GM23248 (cell line): Measurements from ENCODE around the gene C1orf21. TPM values are rescaled to one million over a fixed set of nuclear protein-coding genes. Genes with fewer than 3 reads are reported as not detected.
A peak's percentile ranks its signal among the peaks of the same experiment; 100 is the strongest.

Source experiments
- DNase-seq: peaks from one replicate; pipeline ENCODE4 v3.0.0-alpha.2; 2015
- H2AFZ ChIP-seq: fragments of 200-600 bp; sonication (generic); 2 replicates; pipeline ENCODE4 v1.6.1; 2016; ENCODE audit warnings: antibody characterized with exemption
- H3F3A ChIP-seq: fragments of 200-600 bp; sonication (generic); 2 replicates; pipeline ENCODE4 v1.6.1; 2016; ENCODE audit warnings: mild to moderate bottlenecking, antibody characterized with exemption, mixed run types; ENCODE audit not compliant: insufficient read depth
- H3K27ac ChIP-seq: fragments of 200-600 bp; sonication (generic); 2 replicates; pipeline ENCODE4 v1.5.1; 2016; ENCODE audit warnings: mild to moderate bottlenecking
- H3K27me3 ChIP-seq: fragments of 200-600 bp; sonication (generic); replicated peaks from 2 replicates; pipeline ENCODE4 v1.6.1; 2016; ENCODE audit warnings: mild to moderate bottlenecking; ENCODE audit not compliant: insufficient read depth
- H3K36me3 ChIP-seq: fragments of 200-600 bp; sonication (generic); 2 replicates; pipeline ENCODE4 v1.6.1; 2016; ENCODE audit warnings: low read depth, mild to moderate bottlenecking
- H3K4me1 ChIP-seq: fragments of 200-600 bp; sonication (generic); 2 replicates; pipeline ENCODE4 v1.6.1; 2016; ENCODE audit warnings: mild to moderate bottlenecking; ENCODE audit not compliant: insufficient read depth
- H3K4me2 ChIP-seq: fragments of 200-600 bp; sonication (generic); one replicate; pipeline ENCODE4 v1.6.1; 2016; ENCODE audit warnings: mild to moderate bottlenecking; ENCODE audit not compliant: unreplicated experiment
- H3K4me3 ChIP-seq: fragments of 200-600 bp; sonication (generic); 2 replicates; pipeline ENCODE4 v1.5.1; 2016; ENCODE audit warnings: mild to moderate bottlenecking
- H3K79me2 ChIP-seq: fragments of 200-600 bp; sonication (generic); 2 replicates; pipeline ENCODE4 v1.6.1; 2016; ENCODE audit warnings: mild to moderate bottlenecking; ENCODE audit not compliant: insufficient read depth
- H3K9ac ChIP-seq: fragments of 200-600 bp; sonication (generic); 2 replicates; pipeline ENCODE4 v1.6.1; 2016; ENCODE audit warnings: mild to moderate bottlenecking
- H3K9me2 ChIP-seq: fragments of 200-600 bp; sonication (generic); 2 replicates; pipeline ENCODE4 v1.6.1; 2016; ENCODE audit warnings: mixed run types, mild to moderate bottlenecking, moderate library complexity; ENCODE audit not compliant: insufficient read depth
- H3K9me3 ChIP-seq: fragments of 200-600 bp; sonication (generic); one replicate; pipeline ENCODE4 v1.6.1; 2017; ENCODE audit warnings: low read depth
- H4K20me1 ChIP-seq: fragments of 200-600 bp; sonication (generic); 2 replicates; pipeline ENCODE4 v1.6.0; 2016; ENCODE audit not compliant: insufficient read depth
- EZH2 ChIP-seq: fragments of 200-600 bp; sonication (generic); IDR thresholded peaks from 2 replicates; pipeline ENCODE4 v1.6.1; 2018; ENCODE audit warnings: antibody characterized with exemption, mild to moderate bottlenecking; ENCODE audit not compliant: insufficient read depth, poor library complexity, severe bottlenecking
- EZH2phosphoT487 ChIP-seq: fragments of 200-600 bp; sonication (generic); IDR thresholded peaks from 2 replicates; pipeline ENCODE4 v1.6.1; 2018; ENCODE audit warnings: antibody characterized with exemption, moderate library complexity, mild to moderate bottlenecking, low read depth; ENCODE audit not compliant: insufficient read depth
- WGBS, 2 experiments: methylation state at CpG; one replicate each; pipeline ENCODE4 v1.1.6; 2015 to 2017; ENCODE audit warnings: low lambda C conversion rate in 2 of 2, low coverage in 1 of 2; ENCODE audit errors: missing lambda C conversion rate in 2 of 2; 5-methylcytosine and 5-hydroxymethylcytosine counted together
- in situ Hi-C: fragments of 300-500 bp; cut with MboI; formaldehyde crosslinking; loops from 2 replicates; pipeline ENCODE4 v1.15.0; 2020
- polyA plus RNA-seq: library from polyadenylated mRNA; unstranded; fragments of >200 nt; fragmentation: Nextera tagmentation; extraction: Ambion mirVana; gene quantifications from 2 replicates; pipeline ENCODE4 v1.2.1, GENCODE V29; 2016
- total RNA-seq: library from RNA; depleted of rRNA; stranded (reverse); fragments of >200 nt; shearing (Covaris generic); gene quantifications from 2 replicates; pipeline ENCODE4 v1.2.3, GENCODE V29; 2014

Gene C1orf21
- total and polyA plus RNA-seq, 2 experiments from 2014 or later, result 16.7 to 20.0 TPM

DNA sequence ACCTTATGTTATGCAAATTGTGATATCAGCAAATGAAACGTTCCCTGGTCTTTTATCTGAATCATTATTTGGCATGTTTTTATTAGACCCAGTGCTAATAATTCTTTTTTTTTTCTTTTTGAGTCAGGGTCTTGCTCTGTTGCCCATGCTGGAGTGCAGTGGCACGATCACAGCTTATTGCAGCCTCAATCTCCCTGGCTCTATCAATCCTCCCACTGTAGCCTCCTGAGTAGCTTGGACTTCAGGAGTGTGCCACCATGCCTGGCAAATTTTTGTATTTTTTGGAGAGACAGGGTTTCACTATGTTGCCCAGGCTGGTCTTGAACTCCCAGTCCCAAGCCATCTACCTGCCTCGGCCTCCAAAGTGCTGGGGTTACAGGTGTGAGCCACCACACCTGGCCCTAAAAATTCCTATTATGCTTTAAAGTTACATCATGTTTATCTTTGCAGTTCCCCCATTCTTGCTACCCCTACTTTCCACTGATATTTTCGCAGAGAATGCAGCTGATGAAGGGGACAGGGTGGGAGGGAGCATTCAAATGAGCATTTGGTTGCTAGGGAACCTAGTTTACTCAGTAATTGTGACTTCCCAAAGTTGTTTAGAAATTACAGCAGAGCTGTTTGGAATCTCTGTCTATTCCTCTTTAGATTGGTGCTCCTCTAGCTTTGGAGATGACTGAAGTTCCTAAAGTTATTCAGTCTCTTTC is 18.4 kb downstream of the C1orf21 start:
- Histone ChIP-seq H2AFZ (no peak overlapping the region), H3K9me3 (no peaks in the 10 kb centered on the region), H3K9me2 (no peaks in the 10 kb centered on the region), H3K36me3 (no peaks in the 10 kb centered on the region), H3K27me3 (no peaks in the 10 kb centered on the region), H3K9ac (no peak overlapping the region), H3K4me1 (peaks cover 20% of the 10 kb centered on the region), H4K20me1 (no peaks in the 10 kb centered on the region), H3K27ac (no peak overlapping the region), H3K79me2 (peaks cover 19% of the 10 kb centered on the region; the same call in 1 of the 2 replicates), H3K4me2 (no peak overlapping the region), H3F3A (peaks cover 15% of the 10 kb centered on the region), H3K4me3 (no peak overlapping the region)
- DNase-seq, result no peak
- WGBS, 2 experiments, result 87 to 89% methylated on average over 4 of the region's 4 CpGs
- TF ChIP-seq EZH2, result no peak
- TF ChIP-seq EZH2phosphoT487, result no peak
- in situ Hi-C loops, result no loop called here

DNA sequence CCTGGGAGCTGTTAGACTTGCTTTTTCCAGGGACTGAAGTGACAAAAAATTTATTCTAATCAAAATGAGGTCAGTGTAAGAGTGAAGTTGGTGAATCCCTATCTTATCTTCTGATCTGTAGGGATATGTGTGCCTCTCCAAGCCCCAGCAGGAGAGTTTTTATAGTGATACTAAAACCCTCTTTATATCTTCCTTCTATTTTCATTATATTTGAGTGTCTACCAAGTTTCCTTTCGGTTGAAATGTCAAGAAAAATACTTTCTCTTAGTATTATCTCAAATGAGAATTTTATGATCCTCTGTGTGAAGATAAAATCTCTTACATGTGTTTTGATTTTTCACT is 18.9 kb downstream of the C1orf21 start:
- Histone ChIP-seq H3K4me1 (peaks cover 20% of the 10 kb centered on the region), H3K4me2 (no peak overlapping the region), H3K79me2 (peaks cover 14% of the 10 kb centered on the region; the same call in 1 of the 2 replicates), H3K9ac (no peak overlapping the region), H3K27me3 (no peaks in the 10 kb centered on the region), H3K4me3 (no peak overlapping the region), H3K9me2 (no peaks in the 10 kb centered on the region), H2AFZ (no peak overlapping the region), H3K36me3 (no peaks in the 10 kb centered on the region), H3K9me3 (no peaks in the 10 kb centered on the region), H3K27ac (no peak overlapping the region), H3F3A (peaks cover 15% of the 10 kb centered on the region), H4K20me1 (no peaks in the 10 kb centered on the region)
- 51 to 76% methylated on average over 1 of the region's 1 CpG for WGBS, 2 experiments
- no peak for DNase-seq
- in situ Hi-C loops, result no loop called here
- TF ChIP-seq EZH2phosphoT487 (no peak), EZH2 (no peak)

DNA sequence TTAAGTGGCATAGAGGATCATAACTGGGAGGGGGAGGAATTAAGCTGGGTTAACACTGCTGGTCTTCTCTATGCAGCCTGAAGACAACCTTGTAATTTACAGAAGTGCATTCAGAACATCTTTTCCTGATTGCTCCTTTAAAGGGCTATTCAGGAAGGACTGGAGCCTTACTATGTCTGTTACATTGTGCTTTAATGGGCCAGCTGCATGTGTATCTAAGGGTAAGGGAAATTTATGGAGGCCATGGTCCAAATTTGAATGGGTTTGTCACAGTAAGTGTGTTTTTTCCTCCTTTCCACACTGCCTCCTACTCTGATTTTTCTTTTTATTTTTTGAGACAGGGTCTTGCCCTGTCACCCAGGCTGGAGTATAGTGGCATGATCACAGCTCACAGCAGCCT is 19.6 kb downstream of the C1orf21 start:
- H4K20me1 ChIP-seq, result no peaks in the 10 kb centered on the region
- H3K9me3 ChIP-seq, result no peaks in the 10 kb centered on the region
- in situ Hi-C loops, result no loop called here
- H3K27me3 ChIP-seq, result no peaks in the 10 kb centered on the region
- peaks cover 7% of the 10 kb centered on the region; the same call in 1 of the 2 replicates for H3K79me2 ChIP-seq
- H3K9me2 ChIP-seq, result no peaks in the 10 kb centered on the region
- no peak overlapping the region for H2AFZ ChIP-seq
- no peak overlapping the region for H3K27ac ChIP-seq
- no peak overlapping the region for H3K4me3 ChIP-seq
- H3K9ac ChIP-seq, result no peak overlapping the region
- peaks cover 15% of the 10 kb centered on the region for H3F3A ChIP-seq
- H3K4me2 ChIP-seq, result no peak overlapping the region
- peaks cover 20% of the 10 kb centered on the region for H3K4me1 ChIP-seq
- TF ChIP-seq EZH2phosphoT487 (no peak), EZH2 (no peak)
- H3K36me3 ChIP-seq, result no peaks in the 10 kb centered on the region
- no peak for DNase-seq

DNA sequence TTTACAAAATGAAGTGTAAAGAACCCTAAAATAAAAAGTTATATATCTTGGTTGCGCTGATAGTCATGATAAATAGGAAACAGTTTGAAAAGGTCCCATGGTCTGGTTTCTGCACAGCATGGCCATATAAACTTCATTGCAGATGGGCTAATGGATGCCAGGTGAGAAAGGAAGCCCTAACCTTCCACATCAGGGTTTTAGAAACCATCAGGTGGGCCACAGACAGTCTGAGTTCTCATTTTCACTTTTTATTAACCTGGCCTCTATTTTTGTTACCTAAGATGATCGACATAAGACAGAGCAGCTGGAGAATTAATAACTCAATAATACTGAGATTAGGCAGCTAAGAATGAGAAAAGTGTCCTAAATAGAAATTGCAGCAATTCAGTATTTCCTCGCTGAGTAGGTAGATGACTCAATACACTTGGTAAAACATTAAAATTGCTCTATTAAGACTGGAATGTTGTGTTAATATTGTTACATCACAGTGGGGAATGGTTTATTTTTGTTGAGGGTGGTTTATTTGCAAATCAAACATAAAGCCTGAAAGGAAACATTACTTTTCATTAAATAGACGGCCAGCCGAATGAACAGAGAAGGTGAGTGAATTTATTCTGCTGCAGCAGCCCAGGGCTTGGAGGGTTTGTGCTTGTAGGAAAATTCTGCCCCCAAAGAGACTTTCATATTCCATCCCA is 21.1 kb downstream of the C1orf21 start:
- no peaks in the 10 kb centered on the region for H3K9me2 ChIP-seq
- no peaks in the 10 kb centered on the region for H3K9me3 ChIP-seq
- H3K27ac ChIP-seq, result peak overlapping the region; percentile 3; the same call in 1 of the 2 replicates
- no peaks in the 10 kb centered on the region for H3K27me3 ChIP-seq
- peaks cover 7% of the 10 kb centered on the region; the same call in 1 of the 2 replicates for H3K79me2 ChIP-seq
- H3K36me3 ChIP-seq, result no peaks in the 10 kb centered on the region
- no peaks in the 10 kb centered on the region for H4K20me1 ChIP-seq
- H3K4me1 ChIP-seq, result peaks cover 20% of the 10 kb centered on the region
- H3F3A ChIP-seq, result peaks cover 15% of the 10 kb centered on the region
- H3K4me2 ChIP-seq, result peak overlapping the region; percentile 21
- no peak overlapping the region for H3K4me3 ChIP-seq
- DNase-seq, result peak; percentile 55
- TF ChIP-seq EZH2phosphoT487 (no peak), EZH2 (no peak)
- in situ Hi-C loops, result no loop called here
- H2AFZ ChIP-seq, result no peak overlapping the region
- no peak overlapping the region for H3K9ac ChIP-seq
- 62 to 69% methylated on average over 5 of the region's 5 CpGs for WGBS, 2 experiments
